Measurements from ENCODE around the gene DNAAF3. TPM values are rescaled to one million over a fixed set of nuclear protein-coding genes. Genes with fewer than 3 reads are reported as not detected.

Gene DNAAF3
- polyA plus RNA-seq, 1 of the 3 experiments (the other 2 are of a cell fraction), result 2.4 TPM

GRCh38 chr19:55146078-55146704 is 20.2 kb downstream of the DNAAF3 start:
- no peak overlapping the region for H3K9ac ChIP-seq
- ChIA-PET CTCF (interaction anchor here (0.7 to 9.7 kb wide), 7 partner anchors 10 to 264 kb away, joined by 3 to 116 read pairs (median 3); no protein-coding TSS in a partner anchor), POLR2A (no interaction called here)
- H3K4me2 ChIP-seq, result no peak overlapping the region
- no peaks in the 10 kb centered on the region for H4K20me1 ChIP-seq (ENCODE audit: insufficient read depth)
- peaks cover 28% of the 10 kb centered on the region for H3K27me3 ChIP-seq (ENCODE audit: insufficient read depth)
- H3K4me1 ChIP-seq (ENCODE audit: control insufficient read depth in 1 of 2, insufficient read depth in 2 of 2, low read depth in 1 of 2, low read length in 1 of 2), result no peaks in the 10 kb centered on the region; a peak in 1 of 4 replicates
- H3F3A ChIP-seq (replicated peaks; ENCODE audit: insufficient read depth), result no peaks in the 10 kb centered on the region
- no peaks in the 10 kb centered on the region for H3K9me3 ChIP-seq
- 4% methylated on average over 28 of the region's 41 CpGs for WGBS (ENCODE audit: low lambda C conversion rate)
- DNase-seq, result peak; percentile 76
- H3K27ac ChIP-seq (ENCODE audit: low read depth in 2 of 2, low read length in 1 of 2), result no peak overlapping the region
- H3K4me3 ChIP-seq (ENCODE audit: low read depth in 2 of 2, low read length in 1 of 2), result peak overlapping the region in 1 of 2 experiments; percentile 24; a peak in 2 of 4 replicates
- no peaks in the 10 kb centered on the region for H3K36me3 ChIP-seq (replicated peaks in 1 of 2; ENCODE audit: control insufficient read depth in 1 of 2, insufficient read depth in 2 of 2, low read length in 1 of 2)
- no peak for TF ChIP-seq GATA2 (CRISPR knock-in tag; IDR thresholded peaks at IDR 0.05)
- TF ChIP-seq CTCF (IDR thresholded peaks at IDR 0.05), result peak; percentile 54
- TF ChIP-seq MAX (IDR thresholded peaks at IDR 0.05; ENCODE audit: low read depth), result peak; percentile 75
- no peak for TF ChIP-seq TCF12 (IDR thresholded peaks at IDR 0.05)
- no peak for TF ChIP-seq FOSL2 (IDR thresholded peaks at IDR 0.05; ENCODE audit: borderline replicate concordance, low read depth)
- no peaks in the 10 kb centered on the region for H3K79me2 ChIP-seq (ENCODE audit: insufficient read depth)
- H3K9me2 ChIP-seq, result no peaks in the 10 kb centered on the region
- no peak overlapping the region for H2AFZ ChIP-seq (ENCODE audit: low read depth)

- 23% methylated on average over 3 of the region's 3 CpGs for WGBS (ENCODE audit: low lambda C conversion rate)
- H3K9me2 ChIP-seq, result no peaks in the 10 kb centered on the region
- no peak for DNase-seq
- no peak overlapping the region for H3K4me2 ChIP-seq
- CTCF ChIA-PET, result interaction anchor here (1.2 to 9.7 kb wide), 5 partner anchors 10 to 265 kb away, joined by 3 to 116 read pairs (median 3); no protein-coding TSS in a partner anchor
- no peak overlapping the region for H3K27ac ChIP-seq (ENCODE audit: low read depth in 2 of 2, low read length in 1 of 2)
- H3K27me3 ChIP-seq (ENCODE audit: insufficient read depth), result peaks cover 28% of the 10 kb centered on the region
- POLR2A ChIA-PET, result no interaction called here
- H3K4me3 ChIP-seq (ENCODE audit: low read depth in 2 of 2, low read length in 1 of 2), result no peak overlapping the region
- H3K4me1 ChIP-seq (ENCODE audit: control insufficient read depth in 1 of 2, insufficient read depth in 2 of 2, low read depth in 1 of 2, low read length in 1 of 2), result peaks cover 0 to 4% of the 10 kb centered on the region in 2 experiments; a peak in 1 of 4 replicates
- H3F3A ChIP-seq (replicated peaks; ENCODE audit: insufficient read depth), result no peaks in the 10 kb centered on the region
- no peak overlapping the region for H3K9ac ChIP-seq
- no peak overlapping the region for H2AFZ ChIP-seq (ENCODE audit: low read depth)
- TF ChIP-seq TEAD4 (IDR thresholded peaks at IDR 0.05; ENCODE audit: borderline replicate concordance, insufficient read depth), result no peak
- no peak for TF ChIP-seq TAF1 (IDR thresholded peaks at IDR 0.05; ENCODE audit: borderline replicate concordance, low read depth, low read length)
- no peak for TF ChIP-seq MAX (IDR thresholded peaks at IDR 0.05; ENCODE audit: low read depth)
- TF ChIP-seq GABPA (IDR thresholded peaks at IDR 0.05; ENCODE audit: low read depth), result no peak
- TF ChIP-seq YY1 (IDR thresholded peaks at IDR 0.05; ENCODE audit: low read depth), result no peak
- TF ChIP-seq RXRA (IDR thresholded peaks at IDR 0.05; ENCODE audit: borderline replicate concordance, low read depth), result no peak
- H3K36me3 ChIP-seq (replicated peaks in 1 of 2; ENCODE audit: control insufficient read depth in 1 of 2, insufficient read depth in 2 of 2, low read length in 1 of 2), result no peaks in the 10 kb centered on the region
- no peaks in the 10 kb centered on the region for H4K20me1 ChIP-seq (ENCODE audit: insufficient read depth)
- no peaks in the 10 kb centered on the region for H3K79me2 ChIP-seq (ENCODE audit: insufficient read depth)
- no peaks in the 10 kb centered on the region for H3K9me3 ChIP-seq
Measured at GRCh38 chr19:55145232-55145631, 21.2 kb downstream of the DNAAF3 start.
